AML-193 (cell line): ENCODE data around the gene UBB.
"Not testable (repeated sequence)": the region's sequence is repeated elsewhere in the genome, so short reads cannot be mapped to it uniquely, and the experiment has no call there.

Experiments used
- DNase-seq, 2 experiments: peaks; one replicate each; lab custom pipeline; 2025; lab: John Stamatoyannopoulos, UW

Gene UBB

GRCh38 chr17:16374146-16374938 lies 6.5 kb upstream of the UBB start:
- no peak for DNase-seq

DNA sequence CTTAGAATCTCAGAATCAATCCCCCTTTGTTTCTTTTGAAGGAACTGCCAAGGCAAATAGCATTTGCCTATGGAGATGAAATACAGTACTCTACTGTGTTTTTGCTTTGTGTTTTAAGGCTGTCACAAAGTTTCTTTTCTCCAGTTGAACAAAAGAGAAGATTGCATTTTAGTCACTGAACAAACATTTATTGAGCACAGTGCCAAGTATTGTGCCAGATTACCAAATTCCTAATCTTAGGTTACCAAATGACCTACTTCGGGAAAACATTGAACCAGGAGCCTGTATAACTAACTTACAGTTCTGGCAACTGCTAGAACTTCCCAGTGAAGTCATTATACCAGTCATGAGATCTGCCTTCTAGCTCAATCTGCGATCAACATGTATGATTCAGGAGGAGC lies 3.0 kb upstream of the UBB start:
- DNase-seq = no peak

- DNase-seq = no peak
Measured at GRCh38 chr17:16378636-16379282, 2.1 kb upstream of the UBB start.

GRCh38 chr17:16379654-16380053 lies 1.2 kb upstream of the UBB start:
- DNase-seq = no peak

- no peak for DNase-seq
Measured at GRCh38 chr17:16381496-16381820, 567 bp downstream of the UBB start.

GRCh38 chr17:16383216-16383615 lies 2.3 kb downstream of the UBB start:
- no peak for DNase-seq

- DNase-seq = no peak
Measured at GRCh38 chr17:16383772-16384287, 2.9 kb downstream of the UBB start.

DNA sequence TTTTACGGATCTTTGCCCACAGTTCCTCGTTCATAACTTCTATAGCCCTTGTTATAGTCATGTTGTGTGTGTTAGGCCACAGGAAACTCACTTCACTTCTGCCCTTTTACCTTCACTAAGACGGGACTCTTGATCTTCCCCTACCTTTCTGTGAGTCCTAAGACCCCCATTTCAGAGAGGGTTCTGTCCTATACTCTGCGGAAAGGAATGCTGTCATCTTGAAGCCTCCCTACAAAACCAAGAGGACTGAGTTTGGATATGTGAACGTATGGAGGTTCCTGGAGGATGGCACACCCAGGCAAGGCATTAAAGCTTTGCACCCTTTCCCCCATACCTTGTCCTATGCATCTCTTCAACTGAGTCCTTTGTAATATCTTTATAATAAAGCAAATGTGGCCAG lies 3.7 kb downstream of the UBB start:
- no peak for DNase-seq

DNA sequence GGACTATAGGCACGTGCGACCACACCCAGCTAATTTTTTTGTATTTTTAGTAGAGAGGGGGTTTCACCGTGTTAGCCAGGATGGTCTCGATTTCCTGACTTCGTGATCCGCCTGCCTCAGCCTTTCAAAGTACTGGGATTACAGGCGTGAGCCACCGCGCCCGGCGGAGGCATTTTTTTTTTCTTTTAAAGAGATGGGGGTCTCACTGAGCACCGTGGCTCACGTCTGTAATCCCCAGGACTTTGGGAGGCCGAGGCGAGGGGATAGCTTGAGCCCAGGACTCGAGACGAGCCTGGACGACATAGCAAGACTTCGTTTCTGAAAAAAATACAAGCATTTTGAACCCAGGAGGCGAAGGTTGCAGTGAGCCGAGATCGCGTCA lies 5.2 kb downstream of the UBB start:
- not testable (repeated sequence) for DNase-seq

DNA sequence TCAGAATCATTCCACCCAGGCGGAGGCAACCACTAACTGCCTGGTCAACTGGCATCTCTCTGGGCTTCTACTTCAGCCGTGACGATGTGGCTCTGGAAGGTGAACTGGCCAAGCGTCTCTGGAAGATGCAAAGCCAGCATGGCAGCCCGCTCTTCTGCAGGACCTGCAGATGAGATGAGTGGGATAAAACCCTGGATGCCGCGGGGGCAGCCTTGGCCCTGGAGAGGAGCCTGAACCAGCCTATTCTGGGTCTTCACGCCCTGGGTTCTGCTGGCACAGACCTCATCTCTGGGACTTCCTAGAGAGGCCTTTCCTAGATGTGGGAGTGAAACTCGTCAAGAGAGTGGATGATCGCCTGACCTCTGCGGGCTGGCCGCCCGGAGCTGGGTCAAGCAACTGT lies 10.6 kb downstream of the UBB start:
- DNase-seq = no peak

- DNase-seq = not testable (repeated sequence)
Measured at GRCh38 chr17:16392491-16392890, 11.6 kb downstream of the UBB start.

GRCh38 chr17:16395887-16396286 lies 15.0 kb downstream of the UBB start:
- DNase-seq = not testable (repeated sequence)

- not testable (repeated sequence) for DNase-seq
Measured at GRCh38 chr17:16396693-16397092, 15.8 kb downstream of the UBB start.

GRCh38 chr17:16398270-16399267 lies 17.7 kb downstream of the UBB start:
- DNase-seq = no peak

- not testable (repeated sequence) for DNase-seq
Measured at GRCh38 chr17:16403847-16404246, 23.0 kb downstream of the UBB start.

DNA sequence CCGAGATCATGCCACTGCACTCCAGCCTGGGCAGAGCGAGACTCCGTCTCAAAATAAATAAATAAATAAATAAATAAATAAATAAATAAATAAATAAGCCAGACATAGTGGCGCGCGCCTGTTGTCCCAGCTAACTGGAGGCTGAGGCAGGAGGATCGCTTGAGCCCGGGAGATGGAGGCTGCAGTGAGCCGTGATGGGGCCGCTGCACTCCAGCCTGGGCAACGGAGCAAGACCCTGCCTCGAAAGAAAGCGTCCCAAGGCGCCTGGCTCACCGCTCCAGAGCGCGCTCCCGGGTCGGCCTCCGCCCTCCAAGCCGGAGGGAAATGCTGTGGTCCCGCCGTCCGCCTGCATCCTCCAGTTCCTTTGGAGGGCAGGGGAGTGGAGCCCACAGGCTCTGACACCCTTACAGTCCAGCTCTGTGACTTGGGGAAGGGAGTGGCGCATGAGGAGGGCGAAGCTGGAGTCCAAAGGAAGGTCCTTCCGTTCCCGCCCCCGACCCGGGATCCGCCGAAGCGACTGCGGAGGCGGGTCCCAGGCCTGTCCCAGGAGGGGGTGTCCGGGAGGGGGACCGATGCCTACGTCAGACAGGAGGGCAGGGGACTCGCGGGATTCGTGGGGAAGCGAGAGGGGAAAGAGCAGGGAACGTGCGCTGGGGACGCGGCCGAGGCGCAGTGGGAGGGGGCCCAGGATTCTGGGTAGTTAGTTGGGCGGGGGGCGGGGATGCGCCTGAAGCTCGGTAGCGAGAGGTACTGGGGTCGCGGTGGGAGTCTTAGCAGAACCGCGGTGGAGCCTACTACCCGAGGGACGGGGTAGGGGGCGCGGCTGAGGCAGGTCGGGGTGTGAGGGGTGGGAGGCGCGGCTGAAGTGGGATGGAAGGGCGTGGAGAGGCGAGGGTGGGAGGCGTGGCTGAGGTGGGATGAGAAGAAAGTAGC lies 26.1 kb downstream of the UBB start:
- DNase-seq = no peak

DNA sequence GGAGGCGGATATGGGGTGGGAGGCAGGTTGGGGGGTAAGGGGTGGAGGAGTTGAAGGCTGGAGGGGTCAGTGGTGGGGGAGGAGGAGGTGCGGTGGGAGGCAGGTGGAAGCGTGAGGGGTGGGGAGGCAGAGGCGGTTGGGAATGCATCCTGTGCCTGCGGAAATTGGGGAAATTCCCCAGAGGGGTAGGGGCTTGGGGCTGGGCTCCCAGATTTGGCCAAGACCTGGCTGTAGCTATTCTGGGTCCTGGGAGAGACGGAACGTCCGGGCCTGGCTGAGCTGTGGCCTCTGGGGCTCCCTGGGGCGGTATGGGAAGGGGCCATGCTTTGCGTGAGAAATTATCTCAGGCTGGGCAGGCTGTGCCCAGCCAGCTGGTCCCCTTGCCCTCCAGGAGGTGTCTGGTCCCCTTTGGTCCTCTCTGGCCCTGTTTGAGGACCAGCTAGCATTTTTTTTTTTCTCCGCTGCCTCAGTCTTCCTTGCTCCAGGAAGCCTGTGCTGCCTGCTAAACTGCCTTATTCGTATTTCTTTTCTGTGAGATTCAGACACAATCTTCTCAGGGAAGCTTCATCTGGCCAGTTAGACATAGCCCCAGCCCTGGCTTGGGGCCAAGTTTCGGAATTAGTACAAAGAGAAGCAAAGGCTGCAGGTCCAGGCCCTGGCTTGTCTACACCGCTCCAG lies 27.2 kb downstream of the UBB start:
- no peak for DNase-seq

GRCh38 chr17:16415031-16415924 lies 34.4 kb downstream of the UBB start, which contains the start of gene TRPV2:
Gene TRPV2, plus strand, starts transcription at chr17:16415571. Its CDS starts 2,098 bp downstream, at chr17:16417669.
- no peak for DNase-seq

- no peak for DNase-seq
Measured at GRCh38 chr17:16417399-16417798, 36.5 kb downstream of the UBB start.
